ENCODE measurements around the gene MACF1. TPM values are rescaled to one million over a fixed set of nuclear protein-coding genes. Genes with fewer than 3 reads are reported as not detected.
A peak's percentile ranks its signal among the peaks of the same experiment; 100 is the strongest.

MACF1 gene
- total and polyA plus RNA-seq, 2 of the 13 experiments (the other 11 are each of a cell fraction or from before 2014, with no cell fraction given), result 36.7 to 65.4 TPM

GRCh38 chr1:39398278-39399021 is 194.0 kb downstream of the MACF1 start (continued):
- peak; percentile 9; the same call in 1 of the 2 replicates for TF ChIP-seq PAXIP1 (CRISPR knock-in tag; conservative IDR thresholded peaks at IDR 0.05)
- TF ChIP-seq CEBPG (CRISPR knock-in tag; IDR thresholded peaks at IDR 0.05), result peak; percentile 28; the same call in 1 of the 2 replicates
- peak; percentile 66 for TF ChIP-seq FOSL2 (CRISPR knock-in tag; IDR thresholded peaks at IDR 0.05)
- no peak for TF ChIP-seq BRF2 (CRISPR knock-in tag; IDR thresholded peaks at IDR 0.05)
- TF ChIP-seq ZGPAT (CRISPR knock-in tag; IDR thresholded peaks at IDR 0.05), result 0 out of 2 replicates have a peak, but pooled peaks have one; percentile 21
- peak; percentile 54; the same call in 1 of the 2 replicates for TF ChIP-seq SAP130 (CRISPR knock-in tag; IDR thresholded peaks at IDR 0.05; ENCODE audit: low read depth)
- no peak for TF ChIP-seq SP2 (CRISPR knock-in tag; IDR thresholded peaks at IDR 0.05)
- TF ChIP-seq ZBTB21 (CRISPR knock-in tag; IDR thresholded peaks at IDR 0.05), result no peak

Data from HepG2 (cell line).